Parathyroid adenoma (tissue), 2 donors: ENCODE measurements around the gene GRK6.
"Not testable (repeated sequence)": the region's sequence is repeated elsewhere in the genome, so short reads cannot be mapped to it uniquely, and the experiment has no call there.

Source experiments
- H2AFZ ChIP-seq: fragments of 300-600 bp; sonication (generic); one replicate; pipeline ENCODE4 v1.7.0; 2017; ENCODE audit warnings: antibody characterized with exemption, mild to moderate bottlenecking
- H3K27ac ChIP-seq: fragments of 300-600 bp; sonication (generic); one replicate; pipeline ENCODE4 v1.7.0; 2017
- H3K27me3 ChIP-seq: fragments of 300-600 bp; sonication (generic); one replicate; pipeline ENCODE4 v1.7.0; 2017; ENCODE audit warnings: low read length; ENCODE audit not compliant: control insufficient read depth, insufficient read depth
- H3K36me3 ChIP-seq: fragments of 300-600 bp; sonication (generic); one replicate; pipeline ENCODE4 v1.7.0; 2017; ENCODE audit warnings: low read length; ENCODE audit not compliant: control insufficient read depth, insufficient read depth
- H3K4me1 ChIP-seq: fragments of 300-600 bp; sonication (generic); one replicate; pipeline ENCODE4 v1.7.0; 2017; ENCODE audit warnings: control low read depth
- H3K4me2 ChIP-seq: fragments of 300-600 bp; sonication (generic); one replicate; pipeline ENCODE4 v1.7.0; 2017; ENCODE audit warnings: low read length
- H3K4me3 ChIP-seq: fragments of 300-600 bp; sonication (generic); one replicate; pipeline ENCODE4 v1.7.0; 2017; ENCODE audit warnings: low read depth, low read length
- H3K79me2 ChIP-seq: fragments of 300-600 bp; sonication (generic); one replicate; pipeline ENCODE4 v1.7.0; 2017; ENCODE audit warnings: control low read depth
- H3K9ac ChIP-seq: fragments of 300-600 bp; sonication (generic); one replicate; pipeline ENCODE4 v1.7.0; 2017; ENCODE audit warnings: mild to moderate bottlenecking
- H3K9me3 ChIP-seq: fragments of 300-600 bp; sonication (generic); one replicate; pipeline ENCODE4 v1.7.0; 2017; ENCODE audit warnings: low read length; ENCODE audit not compliant: control insufficient read depth
- CTCF ChIP-seq: fragments of 300-600 bp; sonication (generic); IDR thresholded peaks from one replicate; pipeline ENCODE4 v1.7.0; 2017; ENCODE audit warnings: antibody characterized with exemption, mild to moderate bottlenecking
- donor health status: primary hyperparathyroidism.

The GRK6 gene

DNA sequence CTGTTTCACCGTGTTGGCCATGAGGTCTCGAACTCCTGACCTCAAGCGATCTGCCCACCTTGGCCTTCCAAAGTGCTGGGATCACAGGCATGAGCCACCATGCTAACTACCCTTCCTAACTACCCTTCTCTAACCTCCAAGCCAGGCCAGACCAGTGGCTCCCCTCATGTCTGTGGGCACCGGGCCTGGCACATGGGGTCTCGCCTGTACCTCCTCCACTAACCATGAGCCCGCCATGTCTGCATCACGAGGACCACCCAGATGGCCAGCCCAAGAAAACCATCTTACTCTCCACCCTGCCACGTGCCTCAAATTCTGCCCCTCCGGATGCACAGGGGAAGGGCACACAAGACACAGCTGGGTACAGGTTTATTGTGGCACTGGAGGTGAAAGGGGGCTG, 56.6 kb downstream of the GRK6 start:
- no peak overlapping the region for H2AFZ ChIP-seq
- peaks cover 26% of the 10 kb centered on the region for H3K4me1 ChIP-seq
- H3K4me3 ChIP-seq = no peak overlapping the region
- peaks cover 2% of the 10 kb centered on the region for H3K36me3 ChIP-seq
- no peak overlapping the region for H3K27ac ChIP-seq
- H3K9me3 ChIP-seq = no peaks in the 10 kb centered on the region
- H3K79me2 ChIP-seq = no peaks in the 10 kb centered on the region
- no peak overlapping the region for H3K4me2 ChIP-seq
- no peak overlapping the region for H3K9ac ChIP-seq
- no peak for TF ChIP-seq CTCF
- H3K27me3 ChIP-seq = no peaks in the 10 kb centered on the region

DNA sequence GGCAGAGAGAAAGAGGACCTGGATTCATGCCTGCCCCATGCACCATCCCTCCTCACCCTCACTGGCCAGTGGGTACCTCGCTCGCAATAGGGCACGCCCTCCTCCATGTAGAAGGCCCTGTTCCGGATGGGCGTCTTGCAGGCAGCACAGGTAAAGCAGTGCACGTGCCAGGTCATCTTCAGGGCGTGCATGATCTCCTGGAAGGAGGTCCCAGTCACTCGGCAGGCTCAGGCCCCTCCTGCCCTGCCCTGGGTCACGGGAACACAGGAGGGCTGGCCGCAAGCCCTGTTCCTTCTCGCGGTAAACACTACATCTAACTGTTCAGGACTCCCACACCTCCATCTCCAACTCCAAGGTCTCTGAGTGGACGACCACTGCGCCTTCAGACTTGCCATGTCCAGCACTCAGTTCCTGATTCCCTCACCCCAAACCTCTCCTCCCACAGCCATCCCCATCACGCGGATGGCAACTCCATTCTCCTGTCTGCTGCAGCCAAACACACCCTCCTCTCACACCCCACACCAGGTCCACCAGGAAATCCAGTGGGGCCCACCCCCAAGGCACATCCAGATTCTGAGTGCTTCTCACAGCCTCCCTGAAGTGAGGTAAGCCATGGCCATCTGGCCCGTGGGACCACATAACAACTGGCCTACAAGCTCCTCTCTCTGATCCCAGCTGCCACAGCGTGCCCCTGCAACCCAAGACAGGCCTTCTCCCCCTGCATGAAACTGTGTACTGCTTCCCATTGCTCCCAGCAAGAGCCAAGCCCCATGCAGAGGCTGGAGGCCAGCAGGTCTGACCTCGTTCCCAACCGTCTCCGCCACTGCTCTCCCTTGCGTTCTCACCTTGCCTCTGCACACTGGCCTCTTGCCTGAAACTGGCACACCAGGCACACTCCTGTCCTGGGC, 57.8 kb downstream of the GRK6 start:
- TF ChIP-seq CTCF = no peak
- H3K4me2 ChIP-seq = no peak overlapping the region
- peaks cover 14% of the 10 kb centered on the region for H3K4me1 ChIP-seq
- no peak overlapping the region for H3K9ac ChIP-seq
- peaks cover 2% of the 10 kb centered on the region for H3K36me3 ChIP-seq
- H3K9me3 ChIP-seq = no peaks in the 10 kb centered on the region
- H2AFZ ChIP-seq = no peak overlapping the region
- H3K79me2 ChIP-seq = no peaks in the 10 kb centered on the region
- H3K4me3 ChIP-seq = no peak overlapping the region
- H3K27ac ChIP-seq = no peak overlapping the region
- H3K27me3 ChIP-seq = no peaks in the 10 kb centered on the region

GRCh38 chr5:177484902-177485549, 58.5 kb downstream of the GRK6 start:
- H3K36me3 ChIP-seq = peaks cover 2% of the 10 kb centered on the region
- no peak overlapping the region for H3K4me3 ChIP-seq
- no peaks in the 10 kb centered on the region for H3K27me3 ChIP-seq
- H3K4me2 ChIP-seq = no peak overlapping the region
- no peak for TF ChIP-seq CTCF
- no peak overlapping the region for H3K9ac ChIP-seq
- peaks cover 6% of the 10 kb centered on the region for H3K4me1 ChIP-seq
- H3K9me3 ChIP-seq = no peaks in the 10 kb centered on the region
- H3K27ac ChIP-seq = no peak overlapping the region
- no peaks in the 10 kb centered on the region for H3K79me2 ChIP-seq
- H2AFZ ChIP-seq = no peak overlapping the region

DNA sequence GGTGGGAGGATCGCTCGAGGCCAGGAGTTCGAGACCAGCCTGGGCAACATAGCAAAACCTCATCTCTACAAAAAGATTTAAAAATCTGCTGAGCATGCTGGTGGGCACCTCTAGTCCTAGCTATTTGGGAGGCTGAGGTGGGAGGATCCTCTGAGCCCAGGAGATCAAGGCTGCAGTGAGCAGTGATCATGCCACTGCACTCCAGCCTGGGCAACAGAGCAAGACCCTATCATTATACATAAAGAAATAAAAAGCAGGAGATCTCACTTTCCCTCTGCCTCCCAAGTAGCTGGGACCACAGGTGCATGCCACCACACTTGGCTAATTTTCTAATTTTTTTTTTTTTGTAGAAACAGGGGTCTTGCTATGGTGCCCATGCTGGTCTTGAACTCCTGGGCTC, 59.3 kb downstream of the GRK6 start:
- H3K4me2 ChIP-seq, H3K9ac ChIP-seq, H3K79me2 ChIP-seq, H3K4me1 ChIP-seq, H3K27ac ChIP-seq, H3K9me3 ChIP-seq, H2AFZ ChIP-seq, H3K36me3 ChIP-seq, H3K4me3 ChIP-seq, H3K27me3 ChIP-seq: not testable (repeated sequence)

GRCh38 chr5:177486256-177486655, 59.8 kb downstream of the GRK6 start:
- H3K4me1 ChIP-seq = no peaks in the 10 kb centered on the region
- no peak for TF ChIP-seq CTCF
- no peaks in the 10 kb centered on the region for H3K27me3 ChIP-seq
- H3K36me3 ChIP-seq = no peaks in the 10 kb centered on the region
- H3K79me2 ChIP-seq = no peaks in the 10 kb centered on the region
- no peak overlapping the region for H3K27ac ChIP-seq
- H3K9me3 ChIP-seq = no peaks in the 10 kb centered on the region
- H3K9ac ChIP-seq = no peak overlapping the region
- no peak overlapping the region for H2AFZ ChIP-seq
- H3K4me3 ChIP-seq = no peak overlapping the region
- no peak overlapping the region for H3K4me2 ChIP-seq
